RWPE2 (cell line): ENCODE results near the gene TBC1D2.
A peak's percentile ranks its signal among the peaks of the same experiment; 100 is the strongest.

Experiments used
- ATAC-seq: fragments of 200-7000 bp; cut with Tn5 transposase; 3 replicates; pipeline ENCODE4 v1.9.1; 2021; ENCODE audit warnings: low read depth
- DNase-seq: peaks from one replicate; pipeline ENCODE4 v3.0.0-alpha.2; 2020; ENCODE audit warnings: low spot score
- H3K27ac ChIP-seq: fragments of 450-650 bp; 2 replicates; pipeline ENCODE4 v1.5.1; 2017; ENCODE audit warnings: mild to moderate bottlenecking; ENCODE audit not compliant: poor library complexity, severe bottlenecking
- H3K27me3 ChIP-seq: fragments of 250-450 bp; sonication (Bioruptor Pico); 2 replicates; pipeline ENCODE4 v1.5.1; 2021; ENCODE audit warnings: mild to moderate bottlenecking, moderate library complexity; ENCODE audit not compliant: insufficient read depth, poor library complexity, severe bottlenecking
- H3K36me3 ChIP-seq: fragments of 250-450 bp; sonication (Bioruptor Pico); 2 replicates; pipeline ENCODE4 v1.5.1; 2020; ENCODE audit warnings: low read depth, mild to moderate bottlenecking, moderate library complexity
- H3K4me1 ChIP-seq: fragments of 250-450 bp; sonication (Bioruptor Pico); 2 replicates; pipeline ENCODE4 v1.5.1; 2021; ENCODE audit warnings: mild to moderate bottlenecking, moderate library complexity; ENCODE audit not compliant: insufficient read depth, poor library complexity, severe bottlenecking
- H3K4me3 ChIP-seq: fragments of 250-450 bp; sonication (Bioruptor Pico); 2 replicates; pipeline ENCODE4 v1.5.1; 2021; ENCODE audit warnings: mild to moderate bottlenecking, moderate library complexity; ENCODE audit not compliant: severe bottlenecking
- H3K9me3 ChIP-seq: fragments of 250-450 bp; sonication (Bioruptor Pico); 2 replicates; pipeline ENCODE4 v1.5.1; 2021; ENCODE audit warnings: mild to moderate bottlenecking, moderate library complexity; ENCODE audit not compliant: severe bottlenecking
- CTCF ChIP-seq: fragments of 450-650 bp; IDR thresholded peaks from one replicate; pipeline ENCODE4 v1.5.1; 2017; ENCODE audit warnings: mild to moderate bottlenecking, moderate library complexity; ENCODE audit not compliant: poor library complexity, severe bottlenecking

The TBC1D2 gene

GRCh38 chr9:98255578-98256296, at the start of gene TBC1D2:
TSS of gene TBC1D2 (minus strand) at chr9:98255649. CDS start at chr9:98255541, 108 bp downstream.
- Histone ChIP-seq H3K4me1 (peaks cover 29% of the 10 kb centered on the region), H3K27me3 (no peaks in the 10 kb centered on the region), H3K9me3 (no peaks in the 10 kb centered on the region), H3K27ac (peak within 1 kb of the TSS; percentile 94), H3K4me3 (peak within 1 kb of the TSS; percentile 95), H3K36me3 (peaks cover 39% of the 10 kb centered on the region)
- ATAC-seq (peak; percentile 65), DNase-seq (peak; percentile 96)
- peak; percentile 8 for TF ChIP-seq CTCF

- no peak overlapping the region for H3K27ac ChIP-seq
- ATAC-seq (no peak), DNase-seq (no peak)
- TF ChIP-seq CTCF: no peak
- H3K27me3 ChIP-seq: no peaks in the 10 kb centered on the region
- peaks cover 5% of the 10 kb centered on the region for H3K4me1 ChIP-seq
- H3K4me3 ChIP-seq: no peak overlapping the region
- no peaks in the 10 kb centered on the region for H3K36me3 ChIP-seq
- H3K9me3 ChIP-seq: no peaks in the 10 kb centered on the region
These were observed 48.9 kb upstream of the TBC1D2 start for GRCh38 chr9:98304381-98304780.

GRCh38 chr9:98303633-98304125, 48.2 kb upstream of the TBC1D2 start:
- no peak for ATAC-seq
- TF ChIP-seq CTCF: no peak
- H3K27me3 ChIP-seq: no peaks in the 10 kb centered on the region
- no peaks in the 10 kb centered on the region for H3K9me3 ChIP-seq
- peaks cover 5% of the 10 kb centered on the region for H3K4me1 ChIP-seq
- no peak overlapping the region for H3K27ac ChIP-seq
- no peak for DNase-seq
- no peaks in the 10 kb centered on the region for H3K36me3 ChIP-seq
- H3K4me3 ChIP-seq: no peak overlapping the region

GRCh38 chr9:98302938-98303632, 47.6 kb upstream of the TBC1D2 start:
- Histone ChIP-seq H3K4me1 (peaks cover 5% of the 10 kb centered on the region), H3K27ac (no peak overlapping the region), H3K9me3 (no peaks in the 10 kb centered on the region), H3K27me3 (no peaks in the 10 kb centered on the region), H3K4me3 (no peak overlapping the region), H3K36me3 (no peaks in the 10 kb centered on the region)
- ATAC-seq: no peak
- no peak for TF ChIP-seq CTCF
- no peak for DNase-seq
